WTC11 (cell line): Measurements from ENCODE around the gene CATSPER1. TPM values are rescaled to one million over a fixed set of nuclear protein-coding genes. Genes with fewer than 3 reads are reported as not detected.

ENCODE experiments used
- ATAC-seq: fragments of 200-7000 bp; cut with Tn5 transposase; 2 replicates; pipeline ENCODE4 v1.10.0; 2021; ENCODE audit warnings: mild to moderate bottlenecking, moderate library complexity
- CTCF ChIA-PET: fragments of 300-600 bp; sonication (Branson Sonifier 250); formaldehyde crosslinking; loops from one replicate; lab custom pipeline; 2021; ENCODE audit warnings: antibody characterized with exemption; lab: Charles Lee
- POLR2A ChIA-PET: fragments of 350-600 bp; sonication (Branson Sonifier 250); formaldehyde crosslinking; loops from one replicate; lab custom pipeline; 2021; ENCODE audit warnings: antibody characterized with exemption; lab: Charles Lee
- DNase-seq: peaks from one replicate; pipeline ENCODE4 v3.0.0; 2021; ENCODE audit warnings: low spot score
- H3K27ac Mint-ChIP-seq: 2 replicates; pipeline ENCODE4 v1.8.0; 2021; ENCODE audit warnings: mixed read lengths
- H3K27me3 Mint-ChIP-seq: 2 replicates; pipeline ENCODE4 v1.8.0; 2021; ENCODE audit warnings: low read depth, mild to moderate bottlenecking, moderate library complexity, mixed read lengths
- H3K36me3 Mint-ChIP-seq: 2 replicates; pipeline ENCODE4 v1.8.0; 2021; ENCODE audit warnings: mixed read lengths
- H3K4me1 Mint-ChIP-seq: 2 replicates; pipeline ENCODE4 v1.8.0; 2022; ENCODE audit warnings: mixed read lengths
- H3K4me3 Mint-ChIP-seq: 2 replicates; pipeline ENCODE4 v1.8.0; 2021; ENCODE audit warnings: mild to moderate bottlenecking, moderate library complexity, mixed read lengths
- H3K9me3 Mint-ChIP-seq: 2 replicates; pipeline ENCODE4 v1.8.0; 2021; ENCODE audit warnings: mixed read lengths
- CREB1 ChIP-seq: sonication (generic); formaldehyde crosslinking; IDR thresholded peaks from 2 replicates; pipeline ENCODE4 v1.8.0; 2023; ENCODE audit warnings: mild to moderate bottlenecking, missing genetic modification reagents
- ETV6 ChIP-seq: sonication (generic); formaldehyde crosslinking; IDR thresholded peaks from 2 replicates; pipeline ENCODE4 v1.8.1; 2022; ENCODE audit warnings: mild to moderate bottlenecking, missing genetic modification reagents
- GRHL2 ChIP-seq: fragments of 250-450 bp; sonication (Bioruptor Pico); IDR thresholded peaks from 2 replicates; pipeline ENCODE4 v1.8.0; 2022; ENCODE audit warnings: mild to moderate bottlenecking, moderate library complexity; ENCODE audit not compliant: insufficient replicate concordance, severe bottlenecking
- RORB ChIP-seq: fragments of 250-450 bp; sonication (Bioruptor Pico); IDR thresholded peaks from 2 replicates; pipeline ENCODE4 v1.9.0; 2021; ENCODE audit warnings: mild to moderate bottlenecking
- ZNF671 ChIP-seq: fragments of 250-450 bp; sonication (Bioruptor Pico); IDR thresholded peaks from 2 replicates; pipeline ENCODE4 v1.8.0; 2021; ENCODE audit warnings: mild to moderate bottlenecking
- total RNA-seq: library from RNA; stranded (reverse); gene quantifications from 3 replicates; pipeline ENCODE4 v1.2.3, GENCODE V29; 2021
- TF ChIP-seq, protein P1 (sequence below): fragments of 250-450 bp; sonication (Bioruptor Pico); IDR thresholded peaks from 2 replicates; pipeline ENCODE4 v1.8.0; 2021; ENCODE audit warnings: mild to moderate bottlenecking
- TF ChIP-seq, protein P2 (sequence below): sonication (generic); formaldehyde crosslinking; IDR thresholded peaks from 2 replicates; pipeline ENCODE4 v1.8.0; 2022; ENCODE audit warnings: mild to moderate bottlenecking, missing genetic modification reagents
- TF ChIP-seq, protein P3 (sequence below): fragments of 250-450 bp; sonication (Bioruptor Pico); IDR thresholded peaks from 2 replicates; pipeline ENCODE4 v1.9.0; 2021; ENCODE audit warnings: mild to moderate bottlenecking, borderline replicate concordance
- TF ChIP-seq, protein P4 (sequence below): sonication (generic); formaldehyde crosslinking; IDR thresholded peaks from 2 replicates; pipeline ENCODE4 v1.8.1; 2023; ENCODE audit warnings: mild to moderate bottlenecking, missing genetic modification reagents, moderate library complexity
- TF ChIP-seq, protein P5 (sequence below): sonication (generic); formaldehyde crosslinking; IDR thresholded peaks from 2 replicates; pipeline ENCODE4 v1.8.1; 2022; ENCODE audit warnings: missing genetic modification reagents, borderline replicate concordance
- TF ChIP-seq, protein P6 (sequence below): sonication (generic); formaldehyde crosslinking; IDR thresholded peaks from 2 replicates; pipeline ENCODE4 v1.8.0; 2022; ENCODE audit warnings: missing genetic modification reagents
- TF ChIP-seq, protein P7 (sequence below): fragments of 250-450 bp; sonication (Bioruptor Pico); IDR thresholded peaks from 2 replicates; pipeline ENCODE4 v1.9.0; 2021; ENCODE audit warnings: mild to moderate bottlenecking

CATSPER1 gene
- total RNA-seq, 1 experiment from 2014 or later: not detected

DNA sequence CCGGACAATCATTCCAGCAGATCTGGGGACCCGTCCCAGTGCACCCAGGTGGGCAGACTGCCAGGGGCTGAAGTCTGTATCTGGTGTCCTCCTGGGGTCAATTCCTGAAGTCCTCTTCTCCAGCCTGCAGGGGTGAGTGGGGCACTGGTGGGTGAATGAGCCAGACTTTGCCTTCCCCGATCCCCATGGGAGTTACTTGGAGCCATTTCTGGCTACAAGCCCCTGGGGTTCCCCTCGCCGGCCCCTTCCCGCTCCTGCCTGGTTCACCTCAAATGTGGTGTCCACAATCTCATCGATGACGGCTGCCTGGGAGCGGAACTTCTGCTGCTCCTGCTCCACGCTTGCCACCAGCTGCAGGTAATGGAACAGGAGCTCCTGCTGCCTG lies 9.5 kb downstream of the CATSPER1 start:
- TF ChIP-seq, protein P1, sequence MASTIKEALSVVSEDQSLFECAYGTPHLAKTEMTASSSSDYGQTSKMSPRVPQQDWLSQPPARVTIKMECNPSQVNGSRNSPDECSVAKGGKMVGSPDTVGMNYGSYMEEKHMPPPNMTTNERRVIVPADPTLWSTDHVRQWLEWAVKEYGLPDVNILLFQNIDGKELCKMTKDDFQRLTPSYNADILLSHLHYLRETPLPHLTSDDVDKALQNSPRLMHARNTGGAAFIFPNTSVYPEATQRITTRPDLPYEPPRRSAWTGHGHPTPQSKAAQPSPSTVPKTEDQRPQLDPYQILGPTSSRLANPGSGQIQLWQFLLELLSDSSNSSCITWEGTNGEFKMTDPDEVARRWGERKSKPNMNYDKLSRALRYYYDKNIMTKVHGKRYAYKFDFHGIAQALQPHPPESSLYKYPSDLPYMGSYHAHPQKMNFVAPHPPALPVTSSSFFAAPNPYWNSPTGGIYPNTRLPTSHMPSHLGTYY: no peak
- TF ChIP-seq, protein P2, sequence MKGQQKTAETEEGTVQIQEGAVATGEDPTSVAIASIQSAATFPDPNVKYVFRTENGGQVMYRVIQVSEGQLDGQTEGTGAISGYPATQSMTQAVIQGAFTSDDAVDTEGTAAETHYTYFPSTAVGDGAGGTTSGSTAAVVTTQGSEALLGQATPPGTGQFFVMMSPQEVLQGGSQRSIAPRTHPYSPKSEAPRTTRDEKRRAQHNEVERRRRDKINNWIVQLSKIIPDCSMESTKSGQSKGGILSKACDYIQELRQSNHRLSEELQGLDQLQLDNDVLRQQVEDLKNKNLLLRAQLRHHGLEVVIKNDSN (CRISPR knock-in tag): no peak
- TF ChIP-seq CREB1 (CRISPR knock-in tag): no peak
- no peak for TF ChIP-seq ZNF671
- TF ChIP-seq, protein P3, sequence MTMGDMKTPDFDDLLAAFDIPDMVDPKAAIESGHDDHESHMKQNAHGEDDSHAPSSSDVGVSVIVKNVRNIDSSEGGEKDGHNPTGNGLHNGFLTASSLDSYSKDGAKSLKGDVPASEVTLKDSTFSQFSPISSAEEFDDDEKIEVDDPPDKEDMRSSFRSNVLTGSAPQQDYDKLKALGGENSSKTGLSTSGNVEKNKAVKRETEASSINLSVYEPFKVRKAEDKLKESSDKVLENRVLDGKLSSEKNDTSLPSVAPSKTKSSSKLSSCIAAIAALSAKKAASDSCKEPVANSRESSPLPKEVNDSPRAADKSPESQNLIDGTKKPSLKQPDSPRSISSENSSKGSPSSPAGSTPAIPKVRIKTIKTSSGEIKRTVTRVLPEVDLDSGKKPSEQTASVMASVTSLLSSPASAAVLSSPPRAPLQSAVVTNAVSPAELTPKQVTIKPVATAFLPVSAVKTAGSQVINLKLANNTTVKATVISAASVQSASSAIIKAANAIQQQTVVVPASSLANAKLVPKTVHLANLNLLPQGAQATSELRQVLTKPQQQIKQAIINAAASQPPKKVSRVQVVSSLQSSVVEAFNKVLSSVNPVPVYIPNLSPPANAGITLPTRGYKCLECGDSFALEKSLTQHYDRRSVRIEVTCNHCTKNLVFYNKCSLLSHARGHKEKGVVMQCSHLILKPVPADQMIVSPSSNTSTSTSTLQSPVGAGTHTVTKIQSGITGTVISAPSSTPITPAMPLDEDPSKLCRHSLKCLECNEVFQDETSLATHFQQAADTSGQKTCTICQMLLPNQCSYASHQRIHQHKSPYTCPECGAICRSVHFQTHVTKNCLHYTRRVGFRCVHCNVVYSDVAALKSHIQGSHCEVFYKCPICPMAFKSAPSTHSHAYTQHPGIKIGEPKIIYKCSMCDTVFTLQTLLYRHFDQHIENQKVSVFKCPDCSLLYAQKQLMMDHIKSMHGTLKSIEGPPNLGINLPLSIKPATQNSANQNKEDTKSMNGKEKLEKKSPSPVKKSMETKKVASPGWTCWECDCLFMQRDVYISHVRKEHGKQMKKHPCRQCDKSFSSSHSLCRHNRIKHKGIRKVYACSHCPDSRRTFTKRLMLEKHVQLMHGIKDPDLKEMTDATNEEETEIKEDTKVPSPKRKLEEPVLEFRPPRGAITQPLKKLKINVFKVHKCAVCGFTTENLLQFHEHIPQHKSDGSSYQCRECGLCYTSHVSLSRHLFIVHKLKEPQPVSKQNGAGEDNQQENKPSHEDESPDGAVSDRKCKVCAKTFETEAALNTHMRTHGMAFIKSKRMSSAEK (CRISPR knock-in tag): no peak
- TF ChIP-seq GRHL2: no peak
- TF ChIP-seq RORB (CRISPR knock-in tag): no peak
- TF ChIP-seq, protein P4, sequence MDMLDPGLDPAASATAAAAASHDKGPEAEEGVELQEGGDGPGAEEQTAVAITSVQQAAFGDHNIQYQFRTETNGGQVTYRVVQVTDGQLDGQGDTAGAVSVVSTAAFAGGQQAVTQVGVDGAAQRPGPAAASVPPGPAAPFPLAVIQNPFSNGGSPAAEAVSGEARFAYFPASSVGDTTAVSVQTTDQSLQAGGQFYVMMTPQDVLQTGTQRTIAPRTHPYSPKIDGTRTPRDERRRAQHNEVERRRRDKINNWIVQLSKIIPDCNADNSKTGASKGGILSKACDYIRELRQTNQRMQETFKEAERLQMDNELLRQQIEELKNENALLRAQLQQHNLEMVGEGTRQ (CRISPR knock-in tag): no peak
- TF ChIP-seq, protein P5, sequence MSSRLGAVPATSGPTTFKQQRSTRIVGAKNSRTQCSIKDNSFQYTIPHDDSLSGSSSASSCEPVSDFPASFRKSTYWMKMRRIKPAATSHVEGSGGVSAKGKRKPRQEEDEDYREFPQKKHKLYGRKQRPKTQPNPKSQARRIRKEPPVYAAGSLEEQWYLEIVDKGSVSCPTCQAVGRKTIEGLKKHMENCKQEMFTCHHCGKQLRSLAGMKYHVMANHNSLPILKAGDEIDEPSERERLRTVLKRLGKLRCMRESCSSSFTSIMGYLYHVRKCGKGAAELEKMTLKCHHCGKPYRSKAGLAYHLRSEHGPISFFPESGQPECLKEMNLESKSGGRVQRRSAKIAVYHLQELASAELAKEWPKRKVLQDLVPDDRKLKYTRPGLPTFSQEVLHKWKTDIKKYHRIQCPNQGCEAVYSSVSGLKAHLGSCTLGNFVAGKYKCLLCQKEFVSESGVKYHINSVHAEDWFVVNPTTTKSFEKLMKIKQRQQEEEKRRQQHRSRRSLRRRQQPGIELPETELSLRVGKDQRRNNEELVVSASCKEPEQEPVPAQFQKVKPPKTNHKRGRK (CRISPR knock-in tag): no peak
- no peak for TF ChIP-seq ETV6 (CRISPR knock-in tag)
- Mint-ChIP-seq H3K27me3 (peaks cover 12% of the 10 kb centered on the region), H3K36me3 (no peaks in the 10 kb centered on the region), H3K9me3 (no peaks in the 10 kb centered on the region), H3K4me3 (no peak overlapping the region), H3K4me1 (no peaks in the 10 kb centered on the region), H3K27ac (no peak overlapping the region)
- ATAC-seq: no peak
- ChIA-PET POLR2A (no interaction called here), CTCF (no interaction called here)
- DNase-seq: no peak

DNA sequence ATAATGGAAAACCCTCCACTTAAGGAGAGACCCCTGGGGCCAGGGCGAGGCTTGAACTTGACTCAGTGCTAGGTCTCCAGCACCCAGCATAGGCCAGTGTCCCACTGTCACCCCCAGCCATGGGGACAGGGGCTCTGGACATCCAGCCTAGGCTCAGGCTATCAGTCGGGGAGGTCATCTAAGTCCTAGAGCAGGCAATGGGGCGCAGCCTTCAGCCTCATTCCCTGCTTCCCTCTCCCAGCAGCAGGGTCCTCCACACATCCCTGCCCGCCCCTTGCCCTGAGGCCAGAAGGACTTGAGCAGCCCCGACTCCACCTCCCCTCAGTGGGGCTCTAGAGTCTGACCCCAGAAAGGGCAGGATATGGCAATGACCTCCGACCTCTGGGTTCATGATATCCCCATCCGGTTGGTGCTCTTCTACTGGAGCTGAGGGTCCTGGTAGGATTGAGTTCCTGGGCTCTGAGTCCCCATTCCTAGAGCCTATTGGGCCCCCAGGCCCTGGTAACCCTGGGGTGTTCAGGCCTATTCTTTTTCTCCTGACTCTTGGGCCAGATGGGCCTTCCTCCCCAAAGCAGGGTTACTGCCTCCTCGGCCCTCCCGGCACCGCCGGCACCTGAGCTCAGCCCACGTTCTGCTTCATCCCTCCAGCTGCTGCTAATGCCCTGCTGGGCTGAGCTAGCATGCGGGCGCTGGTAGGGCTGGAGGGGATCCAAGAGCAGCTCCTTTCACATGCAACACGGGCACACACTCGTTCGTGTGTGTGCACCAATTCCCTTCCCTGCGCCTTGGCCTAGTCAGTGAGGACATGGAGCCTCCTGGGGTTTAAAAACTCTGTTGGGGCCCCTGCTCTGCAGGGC lies 10.1 kb downstream of the CATSPER1 start:
- H3K9me3 Mint-ChIP-seq: no peaks in the 10 kb centered on the region
- no peak overlapping the region for H3K4me3 Mint-ChIP-seq
- peaks cover 11% of the 10 kb centered on the region for H3K27me3 Mint-ChIP-seq
- ChIA-PET CTCF (interaction anchor here (1.0 to 1.6 kb wide), 2 partner anchors 29 to 125 kb away, joined by 4 read pairs; partner anchors contain the start of gene CCDC85B), POLR2A (no interaction called here)
- DNase-seq (no peak), ATAC-seq (no peak)
- H3K36me3 Mint-ChIP-seq: no peaks in the 10 kb centered on the region
- no peak overlapping the region for H3K27ac Mint-ChIP-seq
- no peaks in the 10 kb centered on the region for H3K4me1 Mint-ChIP-seq
- TF ChIP-seq, protein P6, sequence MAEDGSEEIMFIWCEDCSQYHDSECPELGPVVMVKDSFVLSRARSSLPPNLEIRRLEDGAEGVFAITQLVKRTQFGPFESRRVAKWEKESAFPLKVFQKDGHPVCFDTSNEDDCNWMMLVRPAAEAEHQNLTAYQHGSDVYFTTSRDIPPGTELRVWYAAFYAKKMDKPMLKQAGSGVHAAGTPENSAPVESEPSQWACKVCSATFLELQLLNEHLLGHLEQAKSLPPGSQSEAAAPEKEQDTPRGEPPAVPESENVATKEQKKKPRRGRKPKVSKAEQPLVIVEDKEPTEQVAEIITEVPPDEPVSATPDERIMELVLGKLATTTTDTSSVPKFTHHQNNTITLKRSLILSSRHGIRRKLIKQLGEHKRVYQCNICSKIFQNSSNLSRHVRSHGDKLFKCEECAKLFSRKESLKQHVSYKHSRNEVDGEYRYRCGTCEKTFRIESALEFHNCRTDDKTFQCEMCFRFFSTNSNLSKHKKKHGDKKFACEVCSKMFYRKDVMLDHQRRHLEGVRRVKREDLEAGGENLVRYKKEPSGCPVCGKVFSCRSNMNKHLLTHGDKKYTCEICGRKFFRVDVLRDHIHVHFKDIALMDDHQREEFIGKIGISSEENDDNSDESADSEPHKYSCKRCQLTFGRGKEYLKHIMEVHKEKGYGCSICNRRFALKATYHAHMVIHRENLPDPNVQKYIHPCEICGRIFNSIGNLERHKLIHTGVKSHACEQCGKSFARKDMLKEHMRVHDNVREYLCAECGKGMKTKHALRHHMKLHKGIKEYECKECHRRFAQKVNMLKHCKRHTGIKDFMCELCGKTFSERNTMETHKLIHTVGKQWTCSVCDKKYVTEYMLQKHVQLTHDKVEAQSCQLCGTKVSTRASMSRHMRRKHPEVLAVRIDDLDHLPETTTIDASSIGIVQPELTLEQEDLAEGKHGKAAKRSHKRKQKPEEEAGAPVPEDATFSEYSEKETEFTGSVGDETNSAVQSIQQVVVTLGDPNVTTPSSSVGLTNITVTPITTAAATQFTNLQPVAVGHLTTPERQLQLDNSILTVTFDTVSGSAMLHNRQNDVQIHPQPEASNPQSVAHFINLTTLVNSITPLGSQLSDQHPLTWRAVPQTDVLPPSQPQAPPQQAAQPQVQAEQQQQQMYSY (CRISPR knock-in tag): no peak
- TF ChIP-seq, protein P7, sequence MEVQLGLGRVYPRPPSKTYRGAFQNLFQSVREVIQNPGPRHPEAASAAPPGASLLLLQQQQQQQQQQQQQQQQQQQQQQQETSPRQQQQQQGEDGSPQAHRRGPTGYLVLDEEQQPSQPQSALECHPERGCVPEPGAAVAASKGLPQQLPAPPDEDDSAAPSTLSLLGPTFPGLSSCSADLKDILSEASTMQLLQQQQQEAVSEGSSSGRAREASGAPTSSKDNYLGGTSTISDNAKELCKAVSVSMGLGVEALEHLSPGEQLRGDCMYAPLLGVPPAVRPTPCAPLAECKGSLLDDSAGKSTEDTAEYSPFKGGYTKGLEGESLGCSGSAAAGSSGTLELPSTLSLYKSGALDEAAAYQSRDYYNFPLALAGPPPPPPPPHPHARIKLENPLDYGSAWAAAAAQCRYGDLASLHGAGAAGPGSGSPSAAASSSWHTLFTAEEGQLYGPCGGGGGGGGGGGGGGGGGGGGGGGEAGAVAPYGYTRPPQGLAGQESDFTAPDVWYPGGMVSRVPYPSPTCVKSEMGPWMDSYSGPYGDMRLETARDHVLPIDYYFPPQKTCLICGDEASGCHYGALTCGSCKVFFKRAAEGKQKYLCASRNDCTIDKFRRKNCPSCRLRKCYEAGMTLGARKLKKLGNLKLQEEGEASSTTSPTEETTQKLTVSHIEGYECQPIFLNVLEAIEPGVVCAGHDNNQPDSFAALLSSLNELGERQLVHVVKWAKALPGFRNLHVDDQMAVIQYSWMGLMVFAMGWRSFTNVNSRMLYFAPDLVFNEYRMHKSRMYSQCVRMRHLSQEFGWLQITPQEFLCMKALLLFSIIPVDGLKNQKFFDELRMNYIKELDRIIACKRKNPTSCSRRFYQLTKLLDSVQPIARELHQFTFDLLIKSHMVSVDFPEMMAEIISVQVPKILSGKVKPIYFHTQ (CRISPR knock-in tag): no peak
- TF ChIP-seq, protein P3 (CRISPR knock-in tag): no peak
